ENCODE data around the gene CDK18.

The CDK18 gene

GRCh38 chr1:205542367-205542766 is 37.9 kb downstream of the CDK18 start:
- no peak for FAIRE-seq

GRCh38 chr1:205543351-205544301 is 39.2 kb downstream of the CDK18 start:
- no peak for FAIRE-seq

DNA sequence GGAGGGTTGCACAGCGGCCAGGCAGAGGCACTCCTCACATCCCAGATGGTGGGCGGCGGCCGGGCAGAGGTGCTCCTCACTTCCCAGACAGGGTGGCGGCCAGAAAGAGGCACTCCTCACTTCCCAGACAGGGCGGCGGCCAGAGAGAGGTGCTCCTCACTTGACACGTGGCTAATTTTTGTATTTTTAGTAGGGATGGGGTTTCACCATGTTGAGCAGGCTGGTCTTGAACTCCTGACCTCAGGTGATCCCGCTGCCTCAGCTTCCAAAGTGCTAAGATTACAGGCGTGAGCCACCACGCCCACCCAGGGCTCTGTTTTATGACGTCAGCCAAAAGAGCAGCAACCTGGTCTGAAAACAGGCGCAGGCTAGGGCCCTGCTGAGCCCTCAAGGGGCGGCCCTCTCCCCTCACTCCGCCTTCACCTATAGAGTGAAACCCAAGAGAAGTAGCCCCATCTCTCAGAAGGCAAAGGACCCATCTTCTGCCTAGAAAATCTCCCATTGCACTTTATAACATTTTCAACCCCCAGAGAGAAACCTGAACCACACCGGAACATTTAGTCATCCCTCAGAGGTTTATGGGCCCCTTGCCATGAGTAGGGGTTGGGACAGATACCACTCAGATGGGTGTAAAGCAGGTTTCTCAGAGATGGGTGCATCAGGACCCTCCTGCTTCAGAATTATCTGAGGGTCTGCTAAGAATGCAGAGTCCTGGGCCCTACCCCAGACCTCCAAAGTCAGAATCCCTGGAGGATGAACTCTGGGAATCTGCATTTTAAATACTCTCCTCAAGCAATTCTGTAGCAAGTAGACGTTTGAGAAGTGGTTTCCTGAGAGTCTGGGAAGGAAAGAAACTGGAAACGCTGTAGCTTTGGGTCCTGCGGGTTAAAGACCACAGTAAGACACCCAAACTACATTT is 40.8 kb downstream of the CDK18 start:
- no peak for FAIRE-seq

- no peak for FAIRE-seq
These were observed 41.5 kb downstream of the CDK18 start for GRCh38 chr1:205545991-205546390.

DNA sequence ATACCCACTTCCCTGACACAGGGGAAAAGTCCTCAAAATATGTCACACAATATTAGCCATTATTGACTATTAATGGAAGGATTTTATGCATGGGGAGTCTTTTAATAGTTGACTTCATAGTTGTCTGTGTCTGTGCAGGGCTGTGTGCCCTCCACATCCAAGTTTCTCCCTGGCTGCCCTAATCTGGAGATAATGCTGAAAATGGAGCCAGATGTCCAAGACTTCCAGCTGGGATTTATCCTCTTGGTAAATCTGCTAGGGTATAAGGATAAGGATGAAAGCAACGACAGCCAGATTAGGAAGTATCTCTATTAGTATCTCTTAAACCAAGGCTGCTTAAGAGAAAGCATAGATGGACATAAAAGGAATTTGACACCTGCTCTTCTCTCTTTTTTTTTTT is 42.1 kb downstream of the CDK18 start:
- FAIRE-seq: no peak

DNA sequence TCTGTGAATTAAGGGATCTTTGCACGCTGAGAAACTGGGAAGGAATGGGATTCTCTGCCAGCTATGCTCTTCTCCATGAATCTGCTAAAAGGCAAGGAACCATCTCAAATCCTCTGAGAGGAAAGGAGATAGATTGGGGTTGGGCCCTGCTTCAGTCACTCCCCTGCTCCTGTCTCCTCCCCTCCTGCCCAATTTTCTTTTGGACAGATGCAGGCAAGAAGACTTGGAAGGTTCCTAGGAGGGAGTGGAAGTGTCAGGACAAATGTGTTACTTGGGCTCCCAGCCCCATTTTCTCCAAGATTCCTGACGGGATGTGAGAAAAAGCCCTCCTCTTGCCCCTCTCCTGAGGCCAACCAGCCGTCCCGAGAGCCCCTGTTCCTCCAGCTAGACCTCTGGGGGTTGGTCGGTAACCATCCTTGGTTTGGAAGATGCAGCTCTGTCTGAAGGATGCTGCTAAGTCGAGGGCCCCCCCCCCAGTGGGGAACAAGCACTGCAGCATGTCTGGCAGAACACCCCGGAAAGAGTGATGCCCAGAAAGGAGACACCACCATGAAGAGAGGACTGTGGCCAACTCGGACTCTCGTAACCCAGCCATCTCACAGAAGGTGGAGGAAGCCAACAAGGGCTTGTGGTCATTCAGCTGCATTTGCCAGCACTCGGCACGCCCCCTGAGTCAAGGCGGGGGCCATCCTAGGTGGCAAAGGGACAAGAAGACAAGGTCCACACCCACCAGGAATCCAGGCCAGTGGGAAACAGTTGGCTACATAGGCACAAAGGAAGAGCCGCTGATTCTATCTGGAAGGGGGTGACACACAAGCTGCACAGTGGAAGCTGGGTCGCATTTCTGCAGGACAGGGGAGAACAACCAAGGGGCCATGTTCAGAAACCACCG is 43.7 kb downstream of the CDK18 start:
- FAIRE-seq: no peak

- no peak for FAIRE-seq
These were observed 49.8 kb downstream of the CDK18 start for GRCh38 chr1:205554026-205554811.

GRCh38 chr1:205561501-205562203 is 57.2 kb downstream of the CDK18 start:
- no peak for FAIRE-seq

- no peak for FAIRE-seq
These were observed 59.5 kb downstream of the CDK18 start for GRCh38 chr1:205563927-205564441.

GRCh38 chr1:205565799-205566198 is 61.3 kb downstream of the CDK18 start:
- no peak for FAIRE-seq

DNA sequence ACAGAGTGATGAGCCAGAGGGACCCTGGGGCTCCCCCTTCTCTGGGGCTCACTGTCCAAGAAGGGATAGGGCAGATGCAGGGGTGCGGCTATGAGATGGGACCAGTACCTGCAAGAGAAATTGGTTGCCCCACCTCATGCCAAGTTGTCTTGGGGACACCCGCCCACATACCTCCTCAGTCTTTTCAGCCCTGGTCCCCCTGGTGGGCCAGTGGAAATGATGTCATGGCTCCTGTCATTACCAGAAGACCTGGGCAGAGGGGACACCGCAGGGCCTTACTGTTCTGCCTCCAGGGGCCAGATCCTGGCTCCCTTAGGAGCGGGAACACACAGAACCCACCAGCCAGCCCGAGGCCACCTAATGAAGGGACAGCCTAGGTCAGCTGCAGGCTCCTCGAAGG is 63.2 kb downstream of the CDK18 start:
- FAIRE-seq: no peak

- FAIRE-seq: no peak
These were observed 63.6 kb downstream of the CDK18 start for GRCh38 chr1:205568135-205568468.

GRCh38 chr1:205568469-205569361 is 64.2 kb downstream of the CDK18 start:
- FAIRE-seq: no peak

GRCh38 chr1:205569411-205570172 is 65.1 kb downstream of the CDK18 start:
- FAIRE-seq: no peak

DNA sequence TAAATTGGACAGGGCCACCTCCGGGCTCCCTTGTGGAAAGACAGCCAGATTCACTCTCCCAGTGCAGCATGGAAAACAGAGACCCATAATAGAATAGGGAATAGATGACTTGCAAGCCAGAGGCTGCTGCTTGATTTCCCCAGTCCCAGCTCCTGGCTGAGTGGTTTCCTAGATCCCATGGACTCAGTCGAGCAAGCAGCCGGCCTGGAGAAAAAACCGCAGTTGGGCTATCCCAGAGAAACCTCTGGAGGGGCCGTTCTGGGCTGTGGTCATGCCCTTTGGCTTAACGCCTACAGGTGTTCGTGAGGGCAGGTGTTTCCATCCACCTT is 65.7 kb downstream of the CDK18 start:
- no peak for FAIRE-seq

DNA sequence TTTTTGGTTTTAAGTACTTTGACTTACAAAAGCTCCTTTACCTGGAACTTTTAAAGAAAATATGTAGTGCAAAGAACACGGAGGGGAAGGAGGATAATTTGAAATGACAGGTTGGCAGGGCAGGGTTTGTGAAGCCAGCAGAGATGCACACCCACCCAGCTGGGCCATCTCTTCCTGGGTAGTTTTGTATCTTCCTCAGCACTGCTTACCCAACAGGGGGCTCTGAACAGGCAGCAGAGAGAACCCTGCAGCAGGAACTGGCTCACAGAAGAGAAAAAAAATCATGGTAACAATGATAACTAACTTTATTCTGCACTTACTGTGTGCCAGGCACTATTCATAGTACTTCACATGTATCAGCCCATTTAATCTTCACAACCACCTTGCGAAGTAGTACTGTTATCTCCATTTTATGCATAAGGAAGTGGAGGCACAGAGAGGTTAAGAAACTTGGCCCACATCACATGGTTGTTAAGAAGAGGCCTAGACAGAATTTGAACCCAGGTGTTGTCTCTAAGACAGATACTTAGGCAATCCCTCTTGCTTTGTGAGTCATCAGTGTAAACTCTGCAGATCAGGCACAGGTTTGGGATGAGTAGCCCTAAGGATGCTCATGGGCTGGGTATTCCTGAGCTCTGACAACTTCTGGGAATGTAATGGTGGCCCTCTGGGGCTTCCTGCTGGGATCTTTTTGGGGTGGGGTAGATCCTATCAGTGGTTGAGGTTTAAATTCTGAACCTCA is 66.5 kb downstream of the CDK18 start:
- FAIRE-seq: no peak

DNA sequence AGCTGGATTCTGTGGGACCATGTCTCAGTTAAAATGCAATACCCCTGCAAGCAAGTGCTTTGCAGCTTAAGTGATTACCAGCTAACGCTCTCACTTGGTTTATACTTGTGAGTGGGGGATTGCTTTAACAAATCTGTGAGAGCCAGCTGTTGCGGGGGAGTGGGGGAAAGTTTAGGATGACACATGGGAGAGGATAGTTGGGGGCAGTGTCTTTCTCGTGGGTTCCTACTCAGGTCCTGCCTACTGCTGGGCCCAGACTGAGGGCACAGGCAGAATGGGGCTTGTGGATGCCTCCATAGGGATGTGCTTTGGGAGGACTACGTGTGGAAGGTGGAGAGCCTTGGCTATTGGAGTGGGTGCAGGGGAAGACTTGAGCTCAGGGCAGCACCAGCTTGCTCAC is 67.3 kb downstream of the CDK18 start:
- no peak for FAIRE-seq

DNA sequence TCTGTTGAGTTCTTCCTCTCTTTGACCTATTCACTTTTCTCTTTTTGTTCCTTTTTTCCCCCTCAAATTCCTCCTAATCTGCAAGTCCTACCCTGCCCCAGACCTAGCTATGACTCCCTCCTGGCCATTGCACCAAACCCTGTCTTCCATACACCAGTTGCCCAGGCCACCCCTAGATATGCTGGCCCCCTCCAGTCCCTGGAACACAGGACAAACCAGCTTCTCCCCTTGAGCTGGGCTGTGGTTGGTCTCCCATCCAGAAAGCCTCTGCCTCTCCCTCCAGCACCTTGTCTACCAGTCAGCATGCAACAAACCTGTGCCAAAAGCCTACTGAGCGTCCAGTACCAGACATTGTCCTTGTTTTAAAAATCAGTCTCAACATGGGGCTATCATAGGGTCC is 68.0 kb downstream of the CDK18 start:
- FAIRE-seq: no peak
